NCI-H146 treated with DMSO at 0.1 percent for 48 hours (cell line): ENCODE results near the gene NCOR1.

Experiments
- DNase-seq: peaks from one replicate; lab custom pipeline; 2025; ENCODE audit not compliant: unreplicated experiment; lab: John Stamatoyannopoulos, UW

Gene NCOR1

GRCh38 chr17:15981646-15982580 lies 233.4 kb downstream of the NCOR1 start:
- no peak for DNase-seq

DNA sequence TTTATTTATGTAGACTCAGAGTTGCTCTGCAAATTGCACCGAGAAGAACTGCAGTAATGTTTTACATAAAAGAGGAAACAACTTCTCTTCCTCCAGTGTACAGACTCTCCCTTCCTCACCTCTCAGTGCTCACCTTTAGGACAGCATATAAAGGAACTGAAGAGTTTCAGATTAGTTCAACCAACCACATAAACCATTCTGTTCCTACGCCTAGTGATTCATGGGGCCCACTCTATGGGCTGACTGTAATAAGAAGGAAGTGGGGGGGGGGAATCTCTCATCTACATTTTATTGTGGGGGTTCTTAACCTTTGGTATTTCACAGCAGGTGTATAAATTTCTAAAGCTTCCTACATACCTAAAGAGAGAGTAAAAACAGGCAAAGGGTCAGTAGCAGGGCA lies 234.1 kb downstream of the NCOR1 start:
- DNase-seq, result no peak
